ENCODE data around the gene CCDC136.
A peak's percentile ranks its signal among the peaks of the same experiment; 100 is the strongest.

CCDC136 gene

DNA sequence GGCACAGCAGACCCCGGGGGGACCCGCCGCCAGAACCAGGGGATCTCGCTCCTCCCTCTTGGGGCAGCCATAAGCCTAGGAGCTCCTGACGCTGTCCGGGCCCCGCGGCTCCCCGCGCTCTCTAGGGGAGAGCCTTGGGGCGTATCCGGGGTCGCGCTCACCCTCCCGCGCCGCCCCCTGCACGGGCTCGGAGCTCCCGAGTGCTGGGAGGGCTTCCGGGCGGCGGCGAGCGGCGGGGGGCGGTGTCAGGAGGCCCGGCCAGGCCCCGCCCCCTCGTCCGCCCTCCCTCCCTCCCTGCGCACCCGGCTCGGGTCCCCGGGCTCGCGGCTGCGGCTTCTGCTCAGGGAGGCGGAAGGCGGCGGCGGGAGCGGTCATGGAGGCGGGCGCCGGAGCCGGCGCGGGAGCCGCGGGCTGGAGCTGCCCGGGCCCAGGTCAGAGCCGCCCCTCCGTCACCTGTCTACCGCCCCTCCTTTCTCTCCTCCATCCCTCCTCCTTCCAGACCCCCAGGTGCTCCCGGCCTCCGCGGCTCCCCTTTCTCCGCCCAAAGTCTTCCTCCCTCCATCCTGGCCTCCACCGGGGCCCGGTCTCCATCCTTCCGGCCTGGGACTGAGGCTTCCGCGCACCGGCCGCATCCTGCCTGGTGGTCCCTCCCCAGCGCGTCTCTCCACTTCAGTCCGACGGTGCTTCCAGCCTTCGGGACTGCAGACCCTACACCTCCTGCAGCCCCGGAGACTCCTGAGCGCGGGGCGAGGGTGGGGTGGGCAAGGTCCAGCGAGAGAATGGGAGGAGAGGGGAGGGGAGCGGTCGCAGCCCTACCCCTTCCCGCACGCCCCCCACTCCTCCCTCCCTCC lies at the start of gene CCDC136:
TSS of gene CCDC136 (plus strand) at position 848 of the 851 bp plus-strand sequence. CDS start 444 bp downstream, outside the sequence.
- DNase-seq (ENCODE audit: low read depth in 2 of 3, low spot score in 2 of 3) = peak; percentile 42 to 49 (median 46)

DNA sequence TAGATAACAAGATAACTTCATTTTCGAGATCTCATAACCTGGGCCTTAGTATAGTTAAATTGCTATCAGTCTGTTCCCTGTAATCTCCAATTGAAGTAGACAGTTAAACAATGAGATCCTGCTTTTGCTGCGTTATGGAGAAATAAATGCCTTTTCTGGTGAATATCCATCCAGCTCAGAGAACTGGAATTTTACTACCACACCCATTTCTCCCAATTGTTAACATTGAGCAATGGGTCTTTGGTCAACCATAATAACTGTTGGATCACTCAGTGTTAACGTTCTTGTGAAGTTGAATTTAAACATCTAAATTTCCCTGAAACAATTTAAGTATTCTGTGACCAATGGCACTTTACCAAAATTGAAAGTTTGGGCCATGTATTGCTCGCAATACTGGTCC lies 49.6 kb upstream of the CCDC136 start:
- no peak for DNase-seq (ENCODE audit: low read depth in 2 of 3, low spot score in 2 of 3)

DNA sequence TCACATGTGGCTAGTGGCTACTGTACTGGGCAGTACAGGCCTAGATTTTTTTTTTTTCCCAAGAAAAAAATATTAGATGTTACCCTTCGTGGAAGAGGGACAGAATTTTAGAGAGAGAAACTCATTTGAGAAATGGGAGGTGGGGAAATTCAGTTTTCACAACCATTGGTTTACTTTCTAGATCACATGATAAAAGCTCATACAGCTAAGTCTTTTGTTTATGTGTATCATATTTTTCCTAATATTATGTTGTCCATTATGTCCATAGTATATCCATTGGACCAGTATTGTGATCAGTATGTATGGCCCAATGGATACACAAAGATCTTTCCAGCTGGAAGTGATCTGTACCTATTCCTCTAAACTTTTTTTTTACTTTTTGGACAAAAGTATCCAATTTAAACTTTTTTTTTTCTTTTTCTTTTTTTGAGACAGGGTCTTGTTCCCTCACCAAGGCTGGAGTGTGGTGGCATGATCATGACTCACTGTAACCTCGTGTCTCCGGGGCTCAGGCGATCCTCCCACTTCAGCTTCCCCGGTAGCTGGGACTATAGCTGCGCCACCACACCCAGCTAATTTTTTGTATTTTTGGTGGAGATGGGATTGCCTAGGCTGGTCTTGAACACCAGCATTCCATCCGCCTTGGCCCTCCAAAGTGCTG lies 48.5 kb upstream of the CCDC136 start:
- DNase-seq (ENCODE audit: low read depth in 2 of 3, low spot score in 2 of 3) = no peak

DNA sequence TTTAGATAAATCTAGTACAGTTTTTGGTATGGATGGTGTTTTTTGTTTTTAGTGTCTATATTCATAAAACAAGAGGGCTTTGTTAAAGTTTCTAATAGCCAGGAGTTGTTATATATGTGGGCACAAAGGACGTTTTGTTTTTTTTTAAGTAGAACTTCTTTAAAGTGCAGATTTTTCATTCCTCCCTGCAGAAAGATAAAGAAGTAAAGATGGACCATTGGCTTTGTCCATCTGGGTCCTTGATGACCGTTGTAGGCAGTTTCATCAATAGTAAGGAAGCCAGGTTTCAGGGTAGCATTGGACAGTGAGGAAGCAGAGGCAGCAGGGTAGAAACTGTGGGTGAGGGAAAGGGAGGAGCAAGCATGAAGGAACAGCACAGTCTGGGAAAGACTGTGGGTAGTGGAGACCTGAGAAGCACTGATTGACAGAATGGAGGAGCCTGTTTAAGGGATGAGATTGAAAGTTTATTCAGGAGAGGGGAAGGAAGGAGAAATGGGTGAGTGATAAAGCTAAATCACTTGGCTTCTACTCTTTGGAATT lies 47.3 kb upstream of the CCDC136 start:
- no peak for DNase-seq (ENCODE audit: low read depth in 2 of 3, low spot score in 2 of 3)

DNA sequence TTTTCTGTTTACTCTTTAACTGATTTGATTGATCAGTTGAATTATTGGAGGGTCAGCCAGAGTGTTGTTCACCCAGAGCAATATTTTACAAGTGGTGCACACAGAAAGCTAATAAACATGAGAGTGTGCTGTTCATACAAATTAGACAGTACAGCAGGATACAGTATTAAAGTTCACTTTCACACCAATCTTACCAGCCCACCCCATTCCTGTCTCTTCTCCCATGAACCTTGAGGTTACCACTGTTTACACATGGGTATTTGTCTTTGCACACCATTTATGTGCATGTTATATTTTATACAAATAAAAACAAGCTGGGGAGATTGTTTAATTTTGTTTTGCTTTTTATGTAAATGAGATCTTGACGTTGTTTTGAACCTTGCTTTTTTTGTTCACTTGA lies 46.1 kb upstream of the CCDC136 start:
- DNase-seq (ENCODE audit: low read depth in 2 of 3, low spot score in 2 of 3) = no peak

DNA sequence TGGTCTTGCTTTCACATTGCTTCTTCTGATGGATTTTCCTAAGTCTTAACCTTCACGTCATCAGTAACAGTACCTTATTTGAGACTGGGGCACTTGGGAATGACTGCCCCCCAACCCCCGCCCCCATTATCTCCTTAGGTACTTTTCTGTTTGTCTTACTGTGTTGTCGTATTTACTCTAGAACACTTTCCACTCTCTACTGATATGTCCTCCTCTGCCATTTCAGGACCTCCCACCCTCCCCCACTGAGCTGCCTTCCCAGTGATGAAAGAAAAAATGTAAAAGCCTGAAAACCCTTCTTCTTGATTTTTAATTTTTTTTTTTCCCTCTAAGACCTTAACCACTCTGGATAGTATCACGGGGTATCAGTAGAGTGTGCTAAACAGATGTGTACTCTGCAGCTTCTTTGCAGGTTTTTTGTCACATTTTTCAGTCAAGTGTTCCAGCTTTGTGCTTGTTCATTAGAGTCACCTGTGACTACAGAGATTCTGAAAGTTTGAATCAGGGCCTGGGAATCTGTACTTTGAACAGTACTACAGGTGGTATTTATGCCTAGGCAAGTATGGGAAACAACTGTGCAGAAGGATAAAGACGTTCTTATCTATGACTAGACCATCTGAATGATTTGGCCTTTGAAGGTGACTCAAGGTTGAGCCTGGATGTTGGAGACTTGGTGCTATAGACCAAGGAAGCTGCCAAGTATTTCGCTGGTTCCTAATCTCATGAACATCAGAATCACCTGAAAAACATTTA lies 44.3 kb upstream of the CCDC136 start:
- DNase-seq (ENCODE audit: low read depth in 2 of 3, low spot score in 2 of 3) = no peak

DNA sequence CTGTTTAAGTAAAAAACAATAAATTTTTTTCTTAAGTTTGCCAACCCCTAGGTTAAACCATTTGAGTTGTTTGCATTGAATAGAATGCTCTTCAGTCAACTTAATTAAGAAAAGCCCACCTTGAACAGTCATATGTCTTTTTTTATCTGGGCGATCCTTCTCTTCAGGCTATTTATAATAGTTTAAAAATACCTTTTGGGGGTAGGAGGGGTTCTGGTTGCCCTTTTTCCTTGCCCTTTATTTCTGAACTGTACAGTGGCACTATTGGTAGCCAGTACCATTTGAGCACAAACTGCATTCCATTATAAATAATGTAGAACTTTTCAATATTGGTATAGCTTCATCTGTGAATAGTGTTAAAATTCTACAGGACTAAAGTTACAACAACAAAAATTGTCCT lies 39.5 kb upstream of the CCDC136 start:
- DNase-seq (ENCODE audit: low read depth in 2 of 3, low spot score in 2 of 3) = no peak

DNA sequence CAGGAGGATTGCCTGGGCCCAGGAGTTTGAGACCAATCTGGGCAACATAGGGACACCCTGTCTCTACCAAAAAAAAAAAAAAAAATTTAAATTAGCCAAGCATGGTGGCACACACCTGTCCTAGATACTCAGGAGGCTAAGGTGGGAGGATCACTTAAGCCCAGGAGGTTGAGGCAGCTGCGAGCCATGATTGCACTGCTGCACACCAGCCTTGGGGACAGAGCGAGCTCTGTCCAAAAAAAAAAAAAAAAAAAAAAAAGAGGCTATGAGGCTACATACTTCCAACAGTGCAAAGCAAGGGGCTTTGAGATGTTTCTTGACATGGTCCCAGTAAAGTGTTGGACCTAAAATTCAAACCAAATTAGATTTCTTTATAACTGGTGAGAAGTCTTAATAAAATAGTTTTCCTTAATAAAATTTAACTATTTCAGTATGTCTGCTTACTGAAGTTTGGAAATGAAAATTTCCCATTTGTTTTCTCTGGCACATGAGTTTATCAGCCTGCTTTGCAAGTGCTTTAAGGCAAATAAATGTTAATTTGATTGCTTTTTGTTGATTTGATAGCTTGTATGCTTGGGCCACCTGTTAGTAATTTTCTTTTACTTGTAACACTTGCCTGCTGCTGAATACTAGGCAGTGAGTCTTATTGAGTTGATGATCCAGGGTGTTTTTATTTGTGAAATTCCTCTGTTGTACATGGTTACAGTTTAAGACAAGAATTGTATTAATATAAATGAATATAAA lies 36.5 kb upstream of the CCDC136 start:
- DNase-seq (ENCODE audit: low read depth in 2 of 3, low spot score in 2 of 3) = no peak

DNA sequence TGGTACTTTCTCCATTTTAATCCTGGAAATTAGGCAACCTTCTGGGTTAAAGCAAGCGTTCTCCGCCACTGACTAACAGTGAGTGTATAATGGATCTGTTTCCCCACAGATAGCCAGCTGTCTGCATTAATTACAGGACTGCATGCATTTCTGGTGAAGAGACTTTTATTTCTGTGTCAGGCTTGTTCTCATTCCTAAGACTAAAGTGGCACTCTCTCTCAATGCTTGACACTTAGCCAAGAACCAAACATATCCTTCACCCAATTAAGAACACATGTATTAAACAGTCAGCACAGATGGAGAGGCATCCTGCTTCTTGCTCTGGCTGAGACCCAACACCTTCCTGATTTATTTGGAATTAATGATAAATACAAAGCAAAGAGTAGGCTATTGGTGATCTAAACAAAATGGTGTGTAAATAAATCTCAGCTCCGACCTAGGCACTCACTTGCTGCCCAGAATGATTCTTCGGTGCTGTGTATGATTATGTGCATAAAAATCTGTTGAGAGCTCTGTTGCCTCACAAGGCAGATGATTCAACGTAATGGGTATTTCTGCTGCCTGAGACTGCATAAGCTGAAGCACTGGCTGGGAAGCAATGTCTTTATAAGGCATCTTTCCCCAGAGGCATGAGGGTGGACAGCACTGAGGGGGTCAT lies 35.8 kb upstream of the CCDC136 start:
- no peak for DNase-seq (ENCODE audit: low read depth in 2 of 3, low spot score in 2 of 3)

DNA sequence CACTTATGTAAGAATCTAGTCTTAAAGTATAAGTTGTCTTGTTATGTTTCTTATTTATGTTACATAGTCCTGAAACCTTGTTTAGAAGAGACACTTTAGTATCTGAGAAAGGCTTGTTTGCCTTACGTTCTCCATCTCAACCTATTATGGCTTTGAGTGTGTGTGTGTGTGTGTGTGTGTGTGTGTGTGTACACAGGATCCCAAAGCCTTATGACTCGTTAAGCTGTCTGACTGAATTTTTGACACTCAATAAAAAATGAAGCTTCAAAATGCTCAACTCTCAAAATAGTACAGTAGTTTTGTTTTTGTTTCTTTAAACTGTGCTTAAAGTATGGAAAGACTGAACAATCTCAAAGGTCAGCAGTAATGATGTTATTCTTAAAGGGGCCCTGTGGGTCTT lies 34.6 kb upstream of the CCDC136 start:
- no peak for DNase-seq (ENCODE audit: low read depth in 2 of 3, low spot score in 2 of 3)

DNA sequence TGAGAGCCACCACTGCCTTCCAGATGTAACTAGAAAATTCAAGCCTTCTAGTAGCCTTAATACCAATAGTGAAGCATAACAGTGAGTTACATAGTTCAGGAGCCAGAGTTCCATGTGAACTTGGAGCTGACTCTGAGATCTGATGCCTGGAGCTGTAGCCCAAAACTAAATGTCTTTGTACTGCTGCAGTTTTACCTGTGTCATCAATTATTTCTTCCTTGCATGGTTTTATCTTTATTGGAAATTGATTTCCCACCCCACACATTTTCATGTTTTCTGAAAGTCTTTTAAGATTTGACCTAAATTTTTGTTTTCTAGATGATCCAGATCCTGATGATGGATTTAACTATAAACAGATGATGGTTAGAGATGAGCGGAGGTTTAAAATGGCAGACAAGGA lies 33.2 kb upstream of the CCDC136 start:
- DNase-seq (ENCODE audit: low read depth in 2 of 3, low spot score in 2 of 3) = no peak

DNA sequence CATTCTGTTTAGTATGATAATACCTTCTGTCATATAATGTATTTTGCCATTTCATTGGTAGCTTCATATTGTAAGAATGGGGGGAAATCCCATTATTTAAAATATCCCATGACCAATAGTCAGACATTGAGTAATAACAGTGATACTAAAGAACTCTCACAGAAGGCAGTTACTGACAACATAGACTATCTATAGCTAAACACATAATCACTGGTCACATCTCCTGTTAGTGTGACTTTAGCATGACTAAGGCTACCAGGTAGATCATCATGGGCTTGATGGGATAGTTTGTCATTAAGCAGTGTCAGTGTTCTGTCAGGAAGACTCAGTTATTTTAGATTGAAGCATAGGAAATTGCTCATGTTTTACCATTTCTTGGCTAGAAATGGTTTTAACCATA lies 32.5 kb upstream of the CCDC136 start:
- no peak for DNase-seq (ENCODE audit: low read depth in 2 of 3, low spot score in 2 of 3)

DNA sequence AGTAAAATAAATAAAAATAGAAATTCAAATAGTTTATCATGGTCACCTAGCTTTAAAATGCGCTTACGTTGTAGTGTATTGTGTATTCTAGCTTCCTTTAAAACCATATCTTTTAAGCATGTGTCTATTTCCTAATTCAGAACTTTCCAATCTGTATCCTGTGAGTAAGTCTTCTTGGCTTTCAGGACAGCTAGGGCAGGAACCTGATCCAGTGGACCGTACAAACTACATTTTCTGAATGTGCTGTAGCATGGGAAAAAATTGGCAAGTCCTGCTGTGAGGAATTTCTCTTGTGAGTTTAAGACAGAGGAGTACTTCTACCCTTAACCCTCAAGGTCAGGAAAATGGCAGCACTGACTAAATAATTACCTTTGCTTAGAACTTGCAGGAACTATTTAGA lies 28.2 kb upstream of the CCDC136 start:
- DNase-seq (ENCODE audit: low read depth in 2 of 3, low spot score in 2 of 3) = no peak

DNA sequence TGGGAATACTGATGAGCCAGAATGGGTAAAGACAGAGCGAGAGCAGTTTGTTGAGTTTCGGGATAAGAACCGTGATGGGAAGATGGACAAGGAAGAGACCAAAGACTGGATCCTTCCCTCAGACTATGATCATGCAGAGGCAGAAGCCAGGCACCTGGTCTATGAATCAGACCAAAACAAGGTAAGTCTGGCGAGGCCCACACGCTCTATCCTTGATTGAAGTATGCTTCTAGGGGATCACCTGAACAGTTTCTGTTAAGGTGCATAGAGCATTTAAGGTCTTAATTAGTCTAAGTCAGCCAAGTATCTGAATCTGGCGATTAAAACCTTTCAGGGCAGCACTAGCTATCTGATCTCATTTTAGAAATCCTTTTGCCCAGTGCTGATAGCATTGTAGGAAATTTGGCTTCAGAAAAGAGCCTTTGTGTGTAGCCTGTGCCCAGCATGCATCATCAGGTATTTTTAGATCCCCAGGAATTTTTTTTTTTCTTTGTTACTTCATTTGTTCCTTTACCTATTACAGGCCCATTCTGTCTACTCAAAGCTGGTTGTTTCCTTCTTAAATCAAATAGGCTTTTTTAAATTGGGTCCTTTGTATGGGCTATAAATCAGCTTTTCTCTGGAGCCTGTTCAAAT lies 24.2 kb upstream of the CCDC136 start:
- no peak for DNase-seq (ENCODE audit: low read depth in 2 of 3, low spot score in 2 of 3)

DNA sequence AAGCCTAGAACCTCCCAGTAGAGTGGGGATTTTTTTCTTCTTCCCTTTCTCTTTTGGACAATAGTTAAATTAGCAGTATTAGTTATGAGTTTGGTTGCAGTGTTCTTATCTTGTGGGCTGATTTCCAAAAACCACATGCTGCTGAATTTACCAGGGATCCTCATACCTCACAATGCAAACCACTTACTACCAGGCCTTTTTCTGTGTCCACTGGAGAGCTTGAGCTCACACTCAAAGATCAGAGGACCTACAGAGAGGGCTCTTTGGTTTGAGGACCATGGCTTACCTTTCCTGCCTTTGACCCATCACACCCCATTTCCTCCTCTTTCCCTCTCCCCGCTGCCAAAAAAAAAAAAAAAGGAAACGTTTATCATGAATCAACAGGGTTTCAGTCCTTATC lies 21.5 kb upstream of the CCDC136 start:
- DNase-seq (ENCODE audit: low read depth in 2 of 3, low spot score in 2 of 3) = no peak

DNA sequence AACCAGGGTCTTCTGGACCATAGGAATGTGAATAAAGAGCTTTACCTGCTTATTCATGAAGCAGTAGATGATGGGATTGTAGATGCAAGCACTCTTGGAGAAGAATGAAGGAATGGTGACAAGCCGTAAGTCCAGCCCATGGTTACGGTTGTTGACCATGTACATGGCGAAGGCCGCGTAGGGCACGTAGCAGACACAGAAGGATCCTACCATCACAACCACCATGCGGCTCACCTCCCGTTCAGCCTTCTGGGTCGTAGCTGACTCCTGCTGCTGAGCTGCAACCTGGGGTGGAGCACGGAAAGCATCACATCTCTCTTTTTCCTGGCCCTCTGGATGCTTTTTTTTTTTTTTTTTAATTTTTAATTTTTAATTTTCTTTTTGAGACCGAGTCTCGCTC lies 18.2 kb upstream of the CCDC136 start:
- DNase-seq (ENCODE audit: low read depth in 2 of 3, low spot score in 2 of 3) = no peak

DNA sequence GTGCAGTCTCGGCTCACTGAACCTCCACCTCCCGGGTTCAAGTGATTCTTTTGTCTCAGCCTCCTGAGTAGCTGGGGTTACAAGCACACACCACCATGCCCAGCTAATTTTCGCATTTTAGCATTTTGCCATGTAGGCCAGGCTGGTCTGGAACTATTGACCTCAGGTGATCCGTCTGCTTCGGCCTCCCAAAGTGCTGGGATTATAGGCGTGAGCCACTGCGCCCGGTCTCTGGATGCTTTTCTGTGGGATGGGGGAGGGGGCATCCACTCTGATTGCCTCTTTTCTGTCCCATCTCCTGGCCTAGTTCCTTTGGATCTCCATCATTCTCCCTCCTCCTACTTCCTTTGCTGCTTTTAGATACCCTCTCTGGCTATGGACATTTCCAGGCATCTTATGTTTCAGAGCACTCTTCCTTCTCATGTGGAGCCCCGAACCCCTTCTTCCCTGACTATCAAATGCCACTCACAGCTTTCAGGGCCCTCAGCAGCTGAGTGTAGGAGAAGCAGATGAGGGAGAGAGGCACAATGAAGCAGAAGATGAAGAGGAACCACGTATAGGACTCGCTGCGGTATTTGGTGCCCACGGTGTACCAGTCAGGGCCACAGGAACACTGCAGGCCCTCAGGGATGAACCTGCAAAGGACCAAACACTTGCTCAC lies 17.6 kb upstream of the CCDC136 start:
- no peak for DNase-seq (ENCODE audit: low read depth in 2 of 3, low spot score in 2 of 3)

DNA sequence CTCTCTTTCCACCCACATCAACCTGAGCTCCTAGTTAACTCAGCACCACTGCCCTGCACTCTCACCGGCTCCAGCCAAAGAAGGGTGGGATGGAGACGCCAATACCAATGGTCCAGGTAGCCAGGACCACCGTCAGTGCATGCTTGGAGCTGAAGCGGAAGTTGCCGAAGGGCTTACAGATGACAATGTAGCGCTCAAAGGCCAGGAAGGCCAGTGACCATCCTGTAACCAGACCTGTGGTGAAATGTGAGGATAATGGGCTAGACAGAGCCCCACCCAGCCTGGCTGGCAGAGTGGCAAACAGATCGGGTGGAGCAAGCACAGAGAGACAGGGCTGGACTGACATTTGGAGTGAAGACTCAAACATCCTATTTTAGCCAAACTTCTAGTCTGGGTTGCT lies 16.8 kb upstream of the CCDC136 start:
- DNase-seq (ENCODE audit: low read depth in 2 of 3, low spot score in 2 of 3) = no peak

DNA sequence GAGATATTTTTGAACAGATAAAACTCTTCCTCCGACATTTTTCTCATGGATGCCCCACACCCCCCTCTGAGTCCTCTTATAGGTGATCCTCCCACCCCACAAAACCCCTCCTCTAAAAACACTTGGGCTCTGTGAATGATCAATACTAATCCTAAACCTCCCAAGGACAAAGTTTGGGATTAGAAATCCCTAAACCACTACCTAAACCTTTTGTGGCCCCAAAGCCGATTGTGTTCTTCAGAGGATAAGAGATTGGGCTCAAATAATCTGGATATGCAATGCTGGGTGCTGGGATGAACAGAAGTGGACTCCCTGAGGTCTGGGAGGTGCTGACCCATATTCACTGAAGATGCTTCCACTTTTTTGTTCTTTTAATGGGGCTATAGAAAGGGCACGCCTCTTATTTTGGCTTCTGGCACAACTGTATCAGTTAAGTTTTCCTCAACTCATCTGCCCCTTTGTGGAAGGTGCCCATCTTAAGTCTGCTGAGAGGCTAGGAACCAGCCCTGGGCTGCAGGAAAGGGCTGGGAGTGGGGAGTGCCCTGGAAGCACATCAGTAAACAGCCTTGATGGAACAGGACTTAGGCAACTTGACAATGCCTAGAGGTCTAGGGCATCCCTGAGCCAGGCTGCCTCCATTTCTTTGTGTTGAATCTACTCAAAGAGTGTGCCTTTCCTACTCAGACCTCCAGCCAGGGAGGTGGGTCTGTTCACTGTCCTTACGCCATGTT lies 15.9 kb upstream of the CCDC136 start, which contains the start of gene OPN1SW:
TSS of gene OPN1SW (minus strand) at position 51 of the 731 bp plus-strand sequence. CDS start at position 38, 13 bp downstream.
- DNase-seq (ENCODE audit: low read depth in 2 of 3, low spot score in 2 of 3) = no peak
